Measurements from ENCODE around the gene RAB33A. TPM values are rescaled to one million over a fixed set of nuclear protein-coding genes. Genes with fewer than 3 reads are reported as not detected.

Gene RAB33A
- total and polyA plus RNA-seq, 9 of the 15 experiments (the other 6 are each of a cell fraction or from before 2014, with no cell fraction given) = 0.04 to 0.20 (median 0.06) TPM; not detected in 4

DNA sequence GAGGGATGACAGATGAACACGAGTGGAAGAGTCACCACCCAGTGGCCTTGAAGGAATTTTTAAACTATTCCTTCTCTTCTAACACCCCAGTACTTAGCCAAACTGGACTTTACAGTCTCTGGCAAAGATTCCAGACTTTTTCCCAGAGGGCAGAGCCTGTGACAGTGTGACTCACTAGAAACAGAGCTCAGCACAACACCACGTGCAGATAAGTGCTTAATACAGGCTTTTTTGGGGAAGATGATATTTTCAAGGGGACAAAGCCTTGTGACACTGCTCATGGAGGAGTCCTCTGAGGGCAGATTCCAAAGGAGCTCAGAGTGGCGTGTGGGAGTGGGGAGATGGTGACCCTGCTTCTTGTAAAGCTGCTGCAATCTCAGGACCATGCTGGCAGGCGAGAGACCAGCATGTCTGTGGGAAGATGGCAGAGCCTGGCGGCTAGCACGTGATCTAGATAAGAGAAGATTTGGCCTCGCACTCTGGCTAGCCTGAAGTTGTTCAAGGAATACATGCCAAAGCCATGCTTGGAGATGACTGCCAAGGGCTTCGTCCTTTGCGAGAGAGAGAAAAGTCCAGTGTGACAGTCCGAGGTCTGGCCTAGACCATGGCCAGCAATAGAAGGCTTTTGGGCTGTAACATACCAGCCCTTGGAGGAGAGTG is 2.4 kb downstream of the RAB33A start (continued):
- TF ChIP-seq SRF (CRISPR knock-in tag; IDR thresholded peaks at IDR 0.05) = no peak
- TF ChIP-seq, protein P1, sequence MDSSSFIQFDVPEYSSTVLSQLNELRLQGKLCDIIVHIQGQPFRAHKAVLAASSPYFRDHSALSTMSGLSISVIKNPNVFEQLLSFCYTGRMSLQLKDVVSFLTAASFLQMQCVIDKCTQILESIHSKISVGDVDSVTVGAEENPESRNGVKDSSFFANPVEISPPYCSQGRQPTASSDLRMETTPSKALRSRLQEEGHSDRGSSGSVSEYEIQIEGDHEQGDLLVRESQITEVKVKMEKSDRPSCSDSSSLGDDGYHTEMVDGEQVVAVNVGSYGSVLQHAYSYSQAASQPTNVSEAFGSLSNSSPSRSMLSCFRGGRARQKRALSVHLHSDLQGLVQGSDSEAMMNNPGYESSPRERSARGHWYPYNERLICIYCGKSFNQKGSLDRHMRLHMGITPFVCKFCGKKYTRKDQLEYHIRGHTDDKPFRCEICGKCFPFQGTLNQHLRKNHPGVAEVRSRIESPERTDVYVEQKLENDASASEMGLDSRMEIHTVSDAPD (CRISPR knock-in tag; IDR thresholded peaks at IDR 0.05) = no peak
- TF ChIP-seq ARHGAP35 (IDR thresholded peaks at IDR 0.05; ENCODE audit: partially characterized antibody) = no peak
- TF ChIP-seq NR2C2 (CRISPR knock-in tag; IDR thresholded peaks at IDR 0.05) = no peak
- TF ChIP-seq NR2C2 (tag; IDR thresholded peaks at IDR 0.05) = peak; percentile 25
- 0 out of 2 replicates have a peak, but pooled peaks have one; percentile 46 for TF ChIP-seq GTF2A2 (tag; IDR thresholded peaks at IDR 0.05)
- TF ChIP-seq, protein P2, sequence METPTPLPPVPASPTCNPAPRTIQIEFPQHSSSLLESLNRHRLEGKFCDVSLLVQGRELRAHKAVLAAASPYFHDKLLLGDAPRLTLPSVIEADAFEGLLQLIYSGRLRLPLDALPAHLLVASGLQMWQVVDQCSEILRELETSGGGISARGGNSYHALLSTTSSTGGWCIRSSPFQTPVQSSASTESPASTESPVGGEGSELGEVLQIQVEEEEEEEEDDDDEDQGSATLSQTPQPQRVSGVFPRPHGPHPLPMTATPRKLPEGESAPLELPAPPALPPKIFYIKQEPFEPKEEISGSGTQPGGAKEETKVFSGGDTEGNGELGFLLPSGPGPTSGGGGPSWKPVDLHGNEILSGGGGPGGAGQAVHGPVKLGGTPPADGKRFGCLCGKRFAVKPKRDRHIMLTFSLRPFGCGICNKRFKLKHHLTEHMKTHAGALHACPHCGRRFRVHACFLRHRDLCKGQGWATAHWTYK (CRISPR knock-in tag; IDR thresholded peaks at IDR 0.05) = peak; percentile 77; the same call in 1 of the 2 replicates
- TF ChIP-seq ZBTB7A (IDR thresholded peaks at IDR 0.05; ENCODE audit: borderline replicate concordance, control insufficient read depth, low read depth, low read length) = no peak
- TF ChIP-seq L3MBTL2 (IDR thresholded peaks at IDR 0.05) = peak; percentile 94
- TF ChIP-seq, protein P3, sequence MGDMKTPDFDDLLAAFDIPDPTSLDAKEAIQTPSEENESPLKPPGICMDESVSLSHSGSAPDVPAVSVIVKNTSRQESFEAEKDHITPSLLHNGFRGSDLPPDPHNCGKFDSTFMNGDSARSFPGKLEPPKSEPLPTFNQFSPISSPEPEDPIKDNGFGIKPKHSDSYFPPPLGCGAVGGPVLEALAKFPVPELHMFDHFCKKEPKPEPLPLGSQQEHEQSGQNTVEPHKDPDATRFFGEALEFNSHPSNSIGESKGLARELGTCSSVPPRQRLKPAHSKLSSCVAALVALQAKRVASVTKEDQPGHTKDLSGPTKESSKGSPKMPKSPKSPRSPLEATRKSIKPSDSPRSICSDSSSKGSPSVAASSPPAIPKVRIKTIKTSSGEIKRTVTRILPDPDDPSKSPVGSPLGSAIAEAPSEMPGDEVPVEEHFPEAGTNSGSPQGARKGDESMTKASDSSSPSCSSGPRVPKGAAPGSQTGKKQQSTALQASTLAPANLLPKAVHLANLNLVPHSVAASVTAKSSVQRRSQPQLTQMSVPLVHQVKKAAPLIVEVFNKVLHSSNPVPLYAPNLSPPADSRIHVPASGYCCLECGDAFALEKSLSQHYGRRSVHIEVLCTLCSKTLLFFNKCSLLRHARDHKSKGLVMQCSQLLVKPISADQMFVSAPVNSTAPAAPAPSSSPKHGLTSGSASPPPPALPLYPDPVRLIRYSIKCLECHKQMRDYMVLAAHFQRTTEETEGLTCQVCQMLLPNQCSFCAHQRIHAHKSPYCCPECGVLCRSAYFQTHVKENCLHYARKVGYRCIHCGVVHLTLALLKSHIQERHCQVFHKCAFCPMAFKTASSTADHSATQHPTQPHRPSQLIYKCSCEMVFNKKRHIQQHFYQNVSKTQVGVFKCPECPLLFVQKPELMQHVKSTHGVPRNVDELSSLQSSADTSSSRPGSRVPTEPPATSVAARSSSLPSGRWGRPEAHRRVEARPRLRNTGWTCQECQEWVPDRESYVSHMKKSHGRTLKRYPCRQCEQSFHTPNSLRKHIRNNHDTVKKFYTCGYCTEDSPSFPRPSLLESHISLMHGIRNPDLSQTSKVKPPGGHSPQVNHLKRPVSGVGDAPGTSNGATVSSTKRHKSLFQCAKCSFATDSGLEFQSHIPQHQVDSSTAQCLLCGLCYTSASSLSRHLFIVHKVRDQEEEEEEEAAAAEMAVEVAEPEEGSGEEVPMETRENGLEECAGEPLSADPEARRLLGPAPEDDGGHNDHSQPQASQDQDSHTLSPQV (IDR thresholded peaks at IDR 0.05) = peak; percentile 89
- no peak for TF ChIP-seq SMAD1 (IDR thresholded peaks at IDR 0.05; ENCODE audit: low read depth, low read length, partially characterized antibody)
- TF ChIP-seq, protein P4, sequence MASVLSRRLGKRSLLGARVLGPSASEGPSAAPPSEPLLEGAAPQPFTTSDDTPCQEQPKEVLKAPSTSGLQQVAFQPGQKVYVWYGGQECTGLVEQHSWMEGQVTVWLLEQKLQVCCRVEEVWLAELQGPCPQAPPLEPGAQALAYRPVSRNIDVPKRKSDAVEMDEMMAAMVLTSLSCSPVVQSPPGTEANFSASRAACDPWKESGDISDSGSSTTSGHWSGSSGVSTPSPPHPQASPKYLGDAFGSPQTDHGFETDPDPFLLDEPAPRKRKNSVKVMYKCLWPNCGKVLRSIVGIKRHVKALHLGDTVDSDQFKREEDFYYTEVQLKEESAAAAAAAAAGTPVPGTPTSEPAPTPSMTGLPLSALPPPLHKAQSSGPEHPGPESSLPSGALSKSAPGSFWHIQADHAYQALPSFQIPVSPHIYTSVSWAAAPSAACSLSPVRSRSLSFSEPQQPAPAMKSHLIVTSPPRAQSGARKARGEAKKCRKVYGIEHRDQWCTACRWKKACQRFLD (CRISPR knock-in tag; IDR thresholded peaks at IDR 0.05) = peak; percentile 70; the same call in 1 of the 2 replicates
- TF ChIP-seq, protein P5, sequence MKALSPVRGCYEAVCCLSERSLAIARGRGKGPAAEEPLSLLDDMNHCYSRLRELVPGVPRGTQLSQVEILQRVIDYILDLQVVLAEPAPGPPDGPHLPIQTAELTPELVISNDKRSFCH (CRISPR knock-in tag; IDR thresholded peaks at IDR 0.05) = no peak
- TF ChIP-seq, protein P5 (tag; IDR thresholded peaks at IDR 0.05) = peak; percentile 62; the same call in 1 of the 2 replicates
- no peak for TF ChIP-seq POLR2G (IDR thresholded peaks at IDR 0.05; ENCODE audit: low read depth, low read length)
- TF ChIP-seq, protein P6, sequence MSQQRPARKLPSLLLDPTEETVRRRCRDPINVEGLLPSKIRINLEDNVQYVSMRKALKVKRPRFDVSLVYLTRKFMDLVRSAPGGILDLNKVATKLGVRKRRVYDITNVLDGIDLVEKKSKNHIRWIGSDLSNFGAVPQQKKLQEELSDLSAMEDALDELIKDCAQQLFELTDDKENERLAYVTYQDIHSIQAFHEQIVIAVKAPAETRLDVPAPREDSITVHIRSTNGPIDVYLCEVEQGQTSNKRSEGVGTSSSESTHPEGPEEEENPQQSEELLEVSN (IDR thresholded peaks at IDR 0.05; ENCODE audit: borderline replicate concordance in 1 of 2, extremely low read depth in 1 of 2, insufficient read depth in 1 of 2, insufficient read length in 1 of 2, low read depth in 1 of 2, low read length in 1 of 2, poor library complexity in 1 of 2, severe bottlenecking in 1 of 2) = peak; percentile 30 to 67

Data from K562 (cell line).